Measurements from ENCODE around the gene TRPM1.
"Not testable (repeated sequence)": the region's sequence is repeated elsewhere in the genome, so short reads cannot be mapped to it uniquely, and the experiment has no call there.

TRPM1 gene

DNA sequence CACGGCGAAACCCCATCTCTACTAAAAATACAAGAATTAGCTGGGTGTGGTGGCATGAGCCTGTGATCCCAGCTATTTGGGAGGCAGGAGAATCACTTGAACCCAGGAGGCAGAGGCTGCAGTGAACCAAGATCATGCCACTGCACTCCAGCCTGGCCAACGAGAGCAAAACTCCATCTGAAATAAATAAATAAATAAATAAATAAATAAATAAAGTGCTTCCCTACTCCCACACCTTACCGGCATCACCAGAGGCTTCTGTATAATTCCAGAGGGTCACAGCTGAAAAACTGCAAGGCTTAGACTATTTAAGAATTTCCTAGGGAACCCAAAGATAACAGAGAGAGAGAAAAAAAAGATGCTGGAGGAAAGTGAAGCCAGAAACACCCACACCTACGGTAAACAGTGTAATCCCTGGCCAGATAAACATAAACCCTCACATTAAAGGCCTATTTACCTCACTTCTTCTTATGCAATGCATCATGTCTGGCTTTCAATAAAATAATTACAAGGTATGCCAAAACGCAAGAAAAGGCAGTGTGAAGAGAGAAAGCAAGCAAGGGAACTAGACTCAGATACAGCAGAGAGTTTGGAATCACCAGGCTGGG, 15.0 kb upstream of the TRPM1 start:
- DNase-seq = no peak

DNA sequence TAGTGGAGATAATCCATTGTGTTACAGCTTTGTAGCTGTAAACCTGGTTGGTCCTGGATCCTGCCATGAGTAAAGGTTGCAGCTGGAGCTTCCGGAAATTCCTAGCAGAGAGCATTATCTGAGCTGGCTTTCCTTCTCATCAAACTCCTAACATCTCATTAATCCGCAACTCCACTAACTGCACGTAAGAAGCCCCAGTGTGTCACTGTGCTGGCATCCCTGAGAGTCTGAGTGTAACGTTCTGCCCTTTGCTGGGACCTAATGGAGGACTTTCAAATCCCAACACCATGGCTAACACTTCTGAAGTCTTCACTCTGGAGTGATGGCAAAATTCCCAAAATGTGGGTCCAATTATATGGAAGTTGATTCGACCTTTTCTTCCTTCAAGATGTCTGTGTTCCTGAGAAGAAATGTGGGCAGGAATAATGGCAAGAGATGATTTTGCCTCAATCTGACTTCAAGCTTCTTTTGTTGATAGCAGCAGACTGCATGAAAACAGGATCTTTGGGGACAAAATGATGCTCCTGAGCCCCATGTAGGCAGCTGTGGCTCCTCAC, 9.6 kb upstream of the TRPM1 start:
- no peak for DNase-seq

DNA sequence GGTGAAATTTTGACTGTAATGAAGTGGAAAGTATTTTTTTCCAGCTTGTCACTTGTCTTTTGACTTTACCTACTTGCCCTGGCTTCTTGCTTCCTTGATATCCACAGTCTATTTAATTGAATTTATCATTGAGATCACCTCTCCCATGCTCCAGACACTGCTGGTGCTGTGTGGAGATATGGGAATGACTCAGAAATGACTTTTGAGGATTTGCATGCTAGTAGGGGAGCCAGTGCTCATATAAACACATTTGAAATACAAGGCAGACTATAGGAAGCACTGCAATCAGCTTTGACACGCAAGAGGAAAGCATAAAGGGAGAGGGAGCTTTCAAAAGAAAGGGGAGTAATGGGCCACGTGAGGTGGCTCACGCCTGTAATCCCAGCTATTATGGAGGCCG, 7.3 kb upstream of the TRPM1 start:
- no peak for DNase-seq

DNA sequence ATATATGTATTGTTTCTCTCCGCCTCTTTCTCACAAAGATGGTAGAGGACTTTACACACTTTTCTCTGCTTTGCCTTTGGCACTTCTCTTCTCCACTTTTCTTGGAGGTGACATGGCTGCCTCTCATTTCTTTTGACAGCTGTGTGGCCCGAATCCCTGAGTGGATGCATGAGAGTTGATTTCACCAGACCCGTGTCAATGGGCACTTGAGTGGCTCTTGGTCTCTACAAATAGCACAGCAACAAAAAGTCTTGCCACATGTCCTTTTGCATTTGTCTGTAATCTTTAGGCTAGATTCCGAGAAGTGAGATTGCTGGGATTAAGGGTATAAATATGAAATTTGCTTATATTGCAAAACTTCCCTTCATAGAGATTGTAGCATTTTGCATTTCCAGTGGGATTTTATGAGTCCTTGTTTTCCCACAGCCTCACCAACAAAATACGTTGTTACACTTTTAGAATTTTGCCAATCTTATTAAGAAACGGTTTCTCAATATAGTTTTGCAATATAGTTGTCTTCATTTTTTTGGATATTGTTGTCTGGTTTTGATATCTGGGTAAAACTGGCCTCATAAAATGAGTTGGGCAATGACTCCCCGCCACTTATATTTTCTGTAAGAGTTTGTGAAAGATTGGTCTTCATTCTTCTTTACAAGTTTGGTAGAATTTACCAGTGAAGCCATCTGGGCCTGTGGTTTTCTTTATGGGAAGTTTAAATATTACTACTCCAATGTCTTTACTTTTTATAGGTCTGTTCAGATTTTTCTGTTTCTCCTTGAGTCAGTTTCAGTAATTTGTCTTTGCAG, 5.2 kb upstream of the TRPM1 start:
- DNase-seq = no peak

DNA sequence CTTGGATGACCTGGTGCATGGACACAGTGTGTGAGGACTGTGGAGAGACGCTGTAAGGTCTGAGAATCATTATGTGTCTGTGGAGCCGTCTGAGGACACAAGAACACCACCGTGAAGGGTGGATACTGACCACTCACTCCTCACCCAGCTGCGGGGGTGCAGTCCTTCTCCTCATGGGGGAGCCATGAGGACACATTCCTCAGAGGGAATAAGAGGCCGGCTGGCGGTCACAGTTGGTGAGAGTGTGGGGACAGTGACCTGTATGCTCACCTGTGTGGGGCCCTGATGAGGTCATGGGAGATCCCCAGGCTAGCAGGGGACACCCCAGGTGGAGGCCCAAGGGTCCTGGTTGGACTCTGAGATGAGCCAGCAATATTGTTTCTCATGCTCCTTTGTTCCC, 2.5 kb upstream of the TRPM1 start:
- DNase-seq = no peak

DNA sequence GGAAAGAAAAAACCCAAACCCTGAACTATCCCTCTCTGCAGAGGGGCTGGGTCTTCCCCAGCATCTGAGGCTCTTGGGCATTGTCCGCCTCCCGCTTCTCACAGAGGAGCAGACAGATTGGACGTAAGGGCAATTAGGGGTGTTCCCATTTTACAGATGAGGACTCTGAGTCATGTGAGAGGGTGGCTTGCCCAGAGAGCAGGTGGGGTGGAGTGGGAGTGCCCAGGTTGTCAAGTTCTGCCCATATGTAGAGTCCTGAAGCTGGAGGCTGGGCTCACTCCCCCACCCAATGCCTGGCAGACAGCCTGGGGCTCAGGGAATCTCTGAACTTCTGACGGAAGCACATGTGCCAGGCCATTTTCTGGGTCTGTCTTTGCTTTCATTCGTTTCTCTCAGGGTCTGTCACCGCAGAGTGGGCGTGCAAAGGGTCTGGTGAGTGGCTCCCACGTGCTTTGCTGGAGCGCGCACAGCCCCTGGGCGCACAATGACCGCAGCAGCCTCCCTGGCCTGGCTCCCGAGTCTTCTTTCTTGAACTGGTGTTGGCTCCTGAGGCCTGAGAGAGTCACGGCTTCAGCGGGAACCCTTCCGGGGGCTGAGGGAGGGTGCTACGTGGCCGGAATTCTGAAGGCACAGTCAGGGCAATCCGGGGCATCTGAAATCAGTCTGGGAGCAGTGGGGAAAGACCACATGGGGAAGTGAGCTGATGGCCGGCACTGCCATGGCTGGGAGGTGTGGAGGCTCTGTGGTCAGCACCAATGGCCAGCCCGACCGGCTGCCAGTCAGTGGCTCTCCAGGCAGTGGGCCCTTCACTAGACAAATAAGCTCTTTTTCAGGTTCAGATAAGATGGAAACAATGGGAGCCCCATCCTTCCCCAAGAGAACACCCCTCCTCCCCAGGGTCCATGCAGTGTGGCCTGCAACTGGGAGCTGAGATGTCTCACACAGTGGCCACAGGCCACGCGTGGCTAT, 1.1 kb upstream of the TRPM1 start:
- DNase-seq = no peak

DNA sequence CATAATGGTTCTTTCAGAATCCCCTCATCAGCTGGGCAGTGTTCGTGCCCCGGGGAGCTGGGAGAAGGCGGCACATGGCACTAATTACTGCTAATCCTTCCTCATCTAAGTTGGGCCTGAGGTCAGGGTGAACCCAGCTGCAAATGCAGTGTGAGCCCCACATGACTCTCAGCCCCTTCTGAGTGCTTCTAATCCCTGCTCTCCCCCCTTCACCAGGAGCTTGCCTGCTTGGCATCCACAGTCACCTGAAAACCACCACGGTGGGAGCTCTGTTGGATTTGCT, 455 bp upstream of the TRPM1 start:
- DNase-seq = peak; percentile 84

DNA sequence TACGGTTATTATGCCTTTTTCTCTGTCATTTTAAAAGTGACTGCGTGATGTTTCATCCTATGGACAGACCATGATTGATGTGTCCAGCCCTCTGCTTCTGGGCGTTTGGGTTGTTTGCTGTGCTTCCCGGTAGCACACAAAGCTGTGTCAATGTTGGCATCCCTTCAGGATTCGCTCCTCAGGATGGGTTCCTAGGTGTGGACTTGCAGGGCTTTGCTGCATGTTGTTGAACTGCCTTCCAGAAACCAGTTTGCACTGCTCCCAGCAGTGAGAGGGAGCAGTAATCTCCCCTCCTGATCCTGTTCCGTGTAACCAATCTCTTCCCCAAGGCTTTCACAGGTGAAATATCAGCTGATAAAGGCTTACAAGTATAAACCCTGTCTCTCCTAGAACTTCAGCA, 787 bp downstream of the TRPM1 start:
- DNase-seq = peak; percentile 49

DNA sequence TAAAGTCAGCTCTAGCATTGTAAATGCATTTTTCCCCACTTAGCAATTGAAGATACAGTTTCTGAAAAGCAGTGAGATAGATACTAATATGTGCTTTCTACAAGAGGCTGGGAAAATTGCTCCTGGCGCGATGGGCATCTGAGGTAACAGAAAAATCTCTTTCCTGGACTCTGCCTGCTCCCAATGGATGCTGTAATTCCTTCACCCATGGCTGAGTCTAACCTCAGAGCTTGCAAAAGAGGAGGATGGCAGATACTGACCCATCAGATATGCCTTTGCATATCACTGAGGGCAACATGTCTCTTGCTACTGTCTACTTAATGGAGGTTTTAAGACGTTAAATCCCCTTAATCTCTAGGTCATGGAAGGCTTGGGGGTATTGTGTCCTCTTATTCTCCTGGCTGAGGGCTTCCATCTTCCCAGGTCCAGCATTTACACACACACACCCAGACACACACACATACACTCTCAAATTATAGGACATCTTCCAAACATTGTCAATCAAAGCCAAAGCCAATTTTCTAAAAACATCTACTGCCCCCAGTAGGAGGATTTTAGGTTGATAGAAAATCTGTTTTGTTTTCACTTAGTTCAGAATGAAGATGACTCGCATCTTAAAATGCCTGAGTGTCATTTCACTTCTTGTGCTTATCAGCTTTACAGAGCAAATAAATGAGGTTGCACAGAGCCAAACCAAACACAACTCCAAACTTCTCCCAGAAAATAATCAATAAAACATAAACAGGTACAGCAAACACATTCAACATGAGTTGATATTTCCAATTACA, 2.4 kb downstream of the TRPM1 start:
- DNase-seq = peak; percentile 90

DNA sequence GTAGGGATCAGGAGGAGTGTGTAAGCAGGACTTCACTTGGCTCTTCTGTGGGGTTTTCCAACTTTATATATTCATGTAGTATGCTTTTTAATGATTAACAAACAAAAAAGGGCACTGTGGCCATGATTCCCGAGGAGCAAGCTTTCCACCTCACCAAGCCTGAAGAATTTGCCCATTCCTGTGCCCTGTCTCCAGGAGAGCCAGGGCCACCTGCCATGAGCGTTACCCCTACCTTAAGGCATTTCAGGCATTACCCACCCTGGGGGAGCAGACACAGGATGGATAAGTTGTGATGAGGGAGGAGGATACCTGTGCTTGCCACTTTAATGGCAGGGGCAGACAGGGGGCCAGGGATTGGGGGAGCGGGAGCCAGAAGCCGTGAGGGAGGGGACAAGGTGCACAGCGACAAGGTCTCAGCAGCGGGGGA, 3.0 kb downstream of the TRPM1 start:
- DNase-seq = no peak

DNA sequence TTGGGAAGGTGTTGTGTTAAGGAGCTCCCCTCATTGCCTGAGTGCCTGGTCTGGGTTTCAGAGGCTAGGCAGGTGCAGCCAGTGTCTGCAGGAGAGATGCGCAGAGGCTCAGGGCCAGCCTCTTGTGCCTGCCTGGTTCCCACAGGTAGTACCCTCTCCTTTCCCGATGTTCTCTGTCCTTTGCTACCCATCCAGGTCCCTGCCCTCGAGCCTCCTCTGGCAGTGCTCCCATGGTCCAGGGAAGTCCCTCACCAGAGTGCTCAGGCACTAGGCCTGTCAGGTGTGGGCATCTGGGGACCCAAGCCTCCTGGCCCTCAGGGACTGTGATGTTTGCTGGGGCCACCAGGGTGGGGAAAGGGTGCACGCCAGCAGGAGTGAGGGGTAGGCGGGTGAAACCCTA, 5.0 kb downstream of the TRPM1 start:
- DNase-seq = no peak

DNA sequence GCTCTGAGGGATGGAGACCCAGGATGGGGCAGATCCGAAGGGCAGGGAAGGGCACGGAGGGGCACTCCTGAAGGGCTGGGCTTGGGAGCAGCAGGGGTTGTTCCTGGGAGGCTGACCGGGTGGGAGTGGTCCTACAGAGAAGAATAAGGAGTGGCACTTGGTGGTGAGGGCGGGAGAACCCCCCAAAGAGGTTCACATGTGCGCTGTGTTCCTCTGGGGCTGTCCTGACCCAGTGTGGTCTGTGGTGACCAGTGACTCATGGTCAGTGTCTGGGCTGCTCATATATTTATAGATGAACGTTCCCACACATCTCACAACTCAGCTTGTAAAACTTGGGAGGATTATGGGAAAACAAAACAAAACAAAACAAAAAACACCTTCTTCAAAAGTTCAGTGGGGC, 10.0 kb downstream of the TRPM1 start:
- DNase-seq = no peak

DNA sequence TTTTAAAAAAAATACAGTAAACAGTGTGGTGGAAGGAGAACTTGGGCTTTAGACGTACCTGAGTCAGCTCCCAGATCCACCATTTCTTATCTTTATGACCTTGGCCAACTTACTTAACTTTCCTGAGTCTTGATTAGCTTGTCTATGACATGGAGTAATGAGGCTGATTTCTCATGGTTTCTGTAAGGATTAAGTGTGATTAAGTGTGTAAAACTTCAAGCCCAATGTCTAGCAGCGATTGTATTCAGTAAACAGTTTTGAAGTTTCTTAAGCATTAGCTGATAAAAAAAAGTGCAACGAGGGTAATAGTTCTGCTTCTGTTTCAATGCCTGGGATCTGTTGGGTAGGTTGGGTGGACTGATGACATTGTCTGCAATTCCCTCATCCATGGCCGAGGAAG, 10.8 kb downstream of the TRPM1 start:
- DNase-seq = no peak

DNA sequence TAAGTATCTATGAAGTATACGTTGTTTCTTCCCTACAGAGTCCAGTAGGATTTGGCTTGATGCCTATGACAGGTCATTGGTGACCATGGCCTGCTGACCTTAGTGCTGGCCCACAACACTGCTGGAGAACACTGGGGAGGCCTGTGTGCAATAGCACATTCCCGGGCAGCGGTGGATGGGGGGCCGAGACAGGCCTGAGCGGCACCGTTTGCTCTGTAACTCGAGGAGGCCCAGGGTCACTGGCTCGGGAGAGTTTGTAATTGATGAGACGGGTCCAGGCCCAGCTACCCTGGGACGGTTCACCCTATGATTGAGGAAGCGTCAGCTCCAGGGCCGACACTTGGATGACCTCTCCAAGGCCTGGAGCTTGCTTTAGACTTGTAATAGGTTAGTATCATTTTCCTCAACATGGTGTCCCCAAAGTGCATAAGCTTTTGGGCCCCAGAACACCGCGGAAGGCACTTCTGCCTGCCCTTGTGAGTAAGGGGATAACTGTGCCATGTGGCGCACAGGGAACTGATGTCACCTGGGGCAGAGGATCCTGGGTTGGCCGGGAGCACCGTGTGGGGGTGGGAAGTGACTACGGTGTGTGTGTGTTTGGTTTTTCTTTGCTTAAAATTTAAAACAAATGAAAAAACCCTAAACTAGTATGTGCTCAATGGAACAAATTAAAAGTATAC, 12.0 kb downstream of the TRPM1 start:
- DNase-seq = no peak

DNA sequence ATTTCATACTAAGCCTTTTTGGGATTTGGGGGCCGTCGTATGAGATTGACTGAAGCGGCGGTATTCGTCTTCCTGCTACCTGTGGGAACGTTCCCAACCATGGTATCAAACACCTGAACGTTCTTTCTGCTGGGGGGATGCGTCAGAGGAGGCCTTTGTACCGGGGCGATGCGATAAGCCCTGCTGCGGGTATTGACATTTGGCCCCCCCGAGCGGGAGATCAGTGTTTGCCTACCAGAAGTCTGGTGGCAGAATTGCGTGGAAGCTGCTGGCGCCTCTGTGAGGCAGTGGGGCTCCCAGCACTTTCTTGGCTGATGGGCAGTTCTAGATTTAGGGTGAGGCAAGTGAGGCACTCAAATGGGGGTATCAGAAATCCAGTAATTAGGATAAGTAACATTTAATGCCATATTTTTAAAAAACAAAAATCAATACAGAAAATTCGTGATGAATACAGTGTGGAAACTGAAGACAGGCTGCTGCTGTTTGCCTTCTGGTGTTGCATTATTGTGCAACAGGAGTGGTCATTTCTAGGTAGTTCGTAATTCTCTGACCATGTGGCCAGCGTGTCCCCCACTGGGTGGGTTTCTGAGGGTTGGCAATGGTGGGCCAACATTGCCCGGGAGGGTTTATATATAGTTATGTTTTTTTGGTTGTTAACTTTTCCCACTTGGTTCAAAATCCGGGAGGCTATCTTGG, 12.7 kb downstream of the TRPM1 start:
- no peak for DNase-seq

DNA sequence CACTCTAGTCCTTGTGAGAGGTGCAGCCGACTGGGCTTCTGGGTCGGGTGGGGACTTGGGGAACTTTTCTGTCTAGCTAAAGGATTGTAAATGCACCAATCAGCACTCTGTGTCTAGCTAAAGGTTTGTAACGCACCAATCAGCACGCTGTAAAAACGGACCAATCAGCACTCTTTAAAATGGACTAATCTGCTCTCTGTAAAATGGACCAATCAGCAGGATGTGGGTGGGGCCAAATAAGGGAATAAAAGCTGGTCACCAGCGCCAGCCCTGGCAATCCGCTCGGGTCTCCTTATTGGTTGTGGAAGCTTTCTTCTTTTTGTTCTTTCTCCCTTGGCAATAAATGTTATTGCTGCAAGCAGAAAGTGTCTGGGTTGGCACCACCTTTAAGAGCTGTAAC, 13.5 kb downstream of the TRPM1 start:
- DNase-seq = not testable (repeated sequence)

DNA sequence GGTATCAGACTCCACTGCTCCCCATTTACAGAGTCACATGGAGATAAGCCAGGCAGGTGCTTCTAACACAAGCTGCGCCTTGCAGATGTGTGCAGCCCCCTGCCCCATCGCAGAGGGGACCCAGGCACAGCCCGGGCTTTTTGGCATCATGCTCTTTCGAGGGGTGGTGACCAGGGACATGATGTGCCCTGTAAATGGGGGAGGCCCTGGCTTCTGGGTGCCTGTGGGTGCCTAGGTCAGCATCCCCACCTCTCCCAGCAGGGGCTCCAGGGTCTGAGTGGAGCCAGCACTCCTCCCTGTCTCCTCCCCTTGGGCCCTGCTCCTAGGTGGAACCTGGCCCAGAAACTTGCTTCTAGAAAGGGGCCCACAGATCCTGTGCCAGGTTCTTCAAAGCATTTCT, 15.2 kb downstream of the TRPM1 start:
- DNase-seq = no peak

DNA sequence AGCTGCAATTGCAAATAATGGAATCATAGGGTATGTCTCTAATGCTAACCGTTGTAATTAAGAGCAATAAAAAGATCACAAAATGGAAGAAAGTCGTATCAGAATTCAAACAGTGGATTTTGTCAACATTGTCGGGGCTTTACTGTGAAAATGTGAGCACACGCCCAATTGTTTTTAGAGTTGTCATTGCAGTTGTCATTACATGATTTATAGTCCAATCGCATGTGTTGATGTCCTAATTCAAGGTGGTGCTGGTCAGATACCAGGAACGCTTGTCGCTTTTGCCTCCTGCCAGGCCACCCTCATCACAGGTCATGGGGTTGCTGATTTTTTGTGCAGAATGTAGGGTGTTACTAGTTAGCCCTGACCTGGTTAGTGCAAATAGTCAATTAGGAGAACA, 16.2 kb downstream of the TRPM1 start:
- DNase-seq = no peak

DNA sequence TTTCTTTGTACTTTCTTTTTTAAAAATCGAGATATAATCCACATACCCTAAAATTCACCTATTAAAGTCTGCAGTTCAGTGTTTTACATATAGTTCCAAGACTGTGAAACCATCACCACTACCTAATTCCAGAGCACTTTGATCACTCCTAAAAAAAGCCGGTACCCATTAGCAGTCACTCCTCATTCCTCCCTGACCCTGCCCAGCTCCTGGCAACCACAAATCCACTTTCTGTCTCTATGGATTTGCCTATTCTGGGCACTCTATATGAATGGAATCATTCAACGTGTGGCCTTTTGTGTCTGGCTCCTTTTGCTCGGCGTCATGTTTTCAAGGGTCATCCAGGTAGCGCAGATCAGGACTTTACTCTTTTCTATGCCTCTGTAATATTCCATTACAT, 17.3 kb downstream of the TRPM1 start:
- no peak for DNase-seq

DNA sequence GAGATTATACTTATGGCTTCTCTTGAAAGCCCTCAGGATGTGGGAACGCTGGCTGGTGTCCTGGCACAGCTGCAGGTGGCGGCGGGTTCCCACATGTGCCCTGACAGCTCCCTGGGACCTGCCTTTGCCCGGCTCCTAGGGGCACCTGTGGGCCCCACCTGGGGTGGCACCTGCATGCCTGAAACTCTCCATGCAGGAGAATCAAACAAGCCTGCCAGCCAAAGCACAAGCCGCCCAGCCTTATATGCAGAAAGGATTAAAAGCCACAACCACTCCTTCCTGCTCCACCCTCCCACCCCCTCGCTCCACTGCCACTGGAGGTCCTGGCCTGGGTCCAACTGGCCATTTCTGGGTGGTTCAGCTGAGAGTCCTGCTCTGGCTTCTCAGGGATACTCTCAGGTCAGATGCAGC, 18.1 kb downstream of the TRPM1 start:
- no peak for DNase-seq

DNA sequence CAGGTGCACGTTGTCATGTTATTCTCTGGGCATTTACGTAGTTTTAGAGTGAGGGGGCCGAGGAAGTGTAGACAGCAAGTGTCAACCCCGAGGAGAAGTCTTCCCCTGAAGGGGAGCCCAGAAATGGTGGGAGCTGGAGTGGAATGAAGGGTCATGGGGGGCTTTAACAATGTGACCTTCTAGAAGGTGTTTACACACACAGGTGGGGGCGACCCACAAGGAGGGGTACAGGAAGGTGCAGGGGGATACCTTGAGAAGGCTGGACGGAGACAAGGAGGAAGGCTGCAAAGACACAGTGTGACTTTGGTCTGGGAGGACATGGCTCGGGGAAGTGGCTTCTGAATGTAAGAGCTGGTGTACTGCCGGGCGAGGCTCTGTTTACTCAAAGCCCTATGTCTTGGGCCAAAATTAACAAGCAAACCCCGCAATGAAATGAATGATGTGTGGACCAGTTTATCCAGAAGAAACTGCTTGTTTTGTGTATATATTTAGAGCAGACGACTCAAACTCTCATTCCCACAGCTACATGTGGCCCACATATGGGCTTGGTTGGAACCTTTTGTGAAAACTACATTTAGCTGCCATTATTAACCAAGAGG, 18.7 kb downstream of the TRPM1 start:
- DNase-seq = no peak

Data from NCI-H82 (cell line).